HEK293T (cell line): ENCODE measurements around the gene TCN2.

Experiments
- CTCF ChIA-PET: fragments of 350-600 bp; formaldehyde crosslinking; extraction: SDS; loops from one replicate; lab custom pipeline; 2021; ENCODE audit warnings: antibody characterized with exemption, inconsistent platforms; lab: Yijun Ruan, JAX
- POLR2A ChIA-PET: fragments of 350-600 bp; formaldehyde crosslinking; extraction: SDS; loops from one replicate; lab custom pipeline; 2020; ENCODE audit warnings: antibody characterized with exemption, inconsistent platforms; lab: Yijun Ruan, JAX
- DNase-seq: peaks from one replicate; pipeline ENCODE4 v3.0.0; 2012; ENCODE audit warnings: mixed read lengths; ENCODE audit errors: extremely low spot score
- ARNT ChIP-seq: fragments of 450-650 bp; IDR thresholded peaks from 2 replicates; pipeline ENCODE4 v1.6.1; 2017; ENCODE audit warnings: mild to moderate bottlenecking
- BHLHE40 ChIP-seq: fragments of 450-650 bp; IDR thresholded peaks from 2 replicates; pipeline ENCODE4 v1.6.1; 2016; ENCODE audit warnings: mild to moderate bottlenecking, moderate library complexity, borderline replicate concordance
- CTBP1 ChIP-seq: fragments of 450-650 bp; IDR thresholded peaks from 2 replicates; pipeline ENCODE4 v1.6.1; 2016; ENCODE audit warnings: borderline replicate concordance
- ELF4 ChIP-seq: fragments of 450-650 bp; IDR thresholded peaks from 2 replicates; pipeline ENCODE4 v1.6.1; 2017; ENCODE audit warnings: antibody characterized with exemption
- FOXA1 ChIP-seq: fragments of 450-650 bp; IDR thresholded peaks from 2 replicates; pipeline ENCODE4 v1.6.1; 2016; ENCODE audit warnings: mild to moderate bottlenecking
- FOXK2 ChIP-seq: fragments of 450-650 bp; IDR thresholded peaks from 2 replicates; pipeline ENCODE4 v1.6.1; 2016; ENCODE audit warnings: mild to moderate bottlenecking
- FOXM1 ChIP-seq: fragments of 450-650 bp; IDR thresholded peaks from 2 replicates; pipeline ENCODE4 v1.6.1; 2017; ENCODE audit warnings: mild to moderate bottlenecking, borderline replicate concordance
- HDGF ChIP-seq: fragments of 450-650 bp; IDR thresholded peaks from 2 replicates; pipeline ENCODE4 v1.6.1; 2017; ENCODE audit warnings: antibody characterized with exemption, borderline replicate concordance
- L3MBTL2 ChIP-seq: fragments of 450-650 bp; conservative IDR thresholded peaks from 2 replicates; pipeline ENCODE4 v1.6.1; 2016; ENCODE audit warnings: mild to moderate bottlenecking
- LEF1 ChIP-seq: fragments of 450-650 bp; IDR thresholded peaks from 2 replicates; pipeline ENCODE4 v1.6.1; 2017; ENCODE audit warnings: mild to moderate bottlenecking, borderline replicate concordance
- NFRKB ChIP-seq: fragments of 450-650 bp; IDR thresholded peaks from 2 replicates; pipeline ENCODE4 v1.6.1; 2016; ENCODE audit warnings: mild to moderate bottlenecking, moderate library complexity
- PKNOX1 ChIP-seq: fragments of 450-650 bp; IDR thresholded peaks from 2 replicates; pipeline ENCODE4 v1.6.1; 2016
- SP1 ChIP-seq: fragments of 450-650 bp; IDR thresholded peaks from 2 replicates; pipeline ENCODE4 v1.6.1; 2017
- SUZ12 ChIP-seq: fragments of 450-650 bp; IDR thresholded peaks from 2 replicates; pipeline ENCODE4 v1.6.1; 2016; ENCODE audit warnings: mild to moderate bottlenecking
- TARDBP ChIP-seq: fragments of 450-650 bp; IDR thresholded peaks from 2 replicates; pipeline ENCODE4 v1.6.1; 2016
- ZNF384 ChIP-seq: fragments of 450-650 bp; IDR thresholded peaks from 2 replicates; pipeline ENCODE4 v1.6.1; 2016

Gene TCN2

GRCh38 chr22:30607939-30608338, 965 bp downstream of the TCN2 start:
- DNase-seq, result no peak
- POLR2A ChIA-PET, result interaction anchor here (0.9 to 1.0 kb wide), 2 partner anchors 18 to 184 kb away, joined by 3 read pairs; no protein-coding TSS in a partner anchor
- CTCF ChIA-PET, result no interaction called here
- TF ChIP-seq ELF4 (no peak), L3MBTL2 (no peak), SP1 (no peak), BHLHE40 (no peak), TARDBP (no peak), CTBP1 (no peak), FOXA1 (no peak), FOXM1 (no peak), SUZ12 (no peak), ZNF384 (no peak), FOXK2 (no peak), HDGF (no peak), ARNT (no peak), NFRKB (no peak)

GRCh38 chr22:30609260-30610185, 2.5 kb downstream of the TCN2 start:
- ChIA-PET POLR2A (interaction anchor here (0.6 to 1.5 kb wide), 3 partner anchors 26 to 178 kb away, joined by 3 to 4 read pairs (median 4); partner anchors contain the start of gene SLC35E4), CTCF (no interaction called here)
- no peak for TF ChIP-seq NFRKB
- no peak for TF ChIP-seq SP1
- no peak for TF ChIP-seq BHLHE40
- TF ChIP-seq ELF4, result no peak
- TF ChIP-seq ZNF384, result no peak
- TF ChIP-seq SUZ12, result no peak
- no peak for TF ChIP-seq PKNOX1
- no peak for TF ChIP-seq FOXA1
- no peak for TF ChIP-seq FOXM1
- TF ChIP-seq ARNT, result no peak
- TF ChIP-seq LEF1, result no peak
- no peak for TF ChIP-seq L3MBTL2
- TF ChIP-seq CTBP1, result no peak
- TF ChIP-seq FOXK2, result no peak
- DNase-seq, result no peak

- no peak for DNase-seq
- ChIA-PET POLR2A (interaction anchor here (0.6 to 1.5 kb wide), 3 partner anchors 25 to 179 kb away, joined by 3 to 4 read pairs (median 4); partner anchors contain the start of gene SLC35E4), CTCF (no interaction called here)
- TF ChIP-seq BHLHE40, result no peak
- TF ChIP-seq NFRKB, result no peak
- no peak for TF ChIP-seq L3MBTL2
- TF ChIP-seq FOXM1, result no peak
- no peak for TF ChIP-seq SUZ12
- no peak for TF ChIP-seq LEF1
- TF ChIP-seq PKNOX1, result no peak
- no peak for TF ChIP-seq ZNF384
- TF ChIP-seq FOXK2, result no peak
- TF ChIP-seq ELF4, result no peak
- no peak for TF ChIP-seq TARDBP
- TF ChIP-seq CTBP1, result no peak
- TF ChIP-seq HDGF, result no peak
- no peak for TF ChIP-seq FOXA1
- no peak for TF ChIP-seq ARNT
- TF ChIP-seq SP1, result no peak
These were observed 3.3 kb downstream of the TCN2 start for GRCh38 chr22:30610299-30610698.

GRCh38 chr22:30611197-30611596, 4.2 kb downstream of the TCN2 start:
- TF ChIP-seq NFRKB (no peak), LEF1 (no peak), SUZ12 (no peak), ARNT (no peak), ZNF384 (no peak), TARDBP (no peak), L3MBTL2 (no peak), FOXA1 (no peak), PKNOX1 (no peak), FOXM1 (no peak), HDGF (no peak)
- POLR2A ChIA-PET, result no interaction called here
- no peak for DNase-seq
- CTCF ChIA-PET, result no interaction called here

GRCh38 chr22:30612789-30613188, 5.8 kb downstream of the TCN2 start:
- TF ChIP-seq SUZ12 (no peak), LEF1 (no peak), ELF4 (no peak), L3MBTL2 (no peak), FOXK2 (no peak), SP1 (no peak), PKNOX1 (no peak), FOXA1 (no peak), FOXM1 (no peak), NFRKB (no peak), ARNT (no peak), ZNF384 (no peak), HDGF (no peak), BHLHE40 (no peak), TARDBP (no peak), CTBP1 (no peak)
- ChIA-PET POLR2A (no interaction called here), CTCF (interaction anchor here (1.3 kb wide), 1 partner anchor 12 kb away, joined by 3 read pairs; no protein-coding TSS in a partner anchor)
- DNase-seq, result no peak
